ENCODE data around the gene BDKRB2. TPM values are rescaled to one million over a fixed set of nuclear protein-coding genes. Genes with fewer than 3 reads are reported as not detected.

Gene BDKRB2
- polyA plus RNA-seq, 2 of the 4 experiments (the other 2 are of a cell fraction), result 13.9 to 21.6 TPM

DNA sequence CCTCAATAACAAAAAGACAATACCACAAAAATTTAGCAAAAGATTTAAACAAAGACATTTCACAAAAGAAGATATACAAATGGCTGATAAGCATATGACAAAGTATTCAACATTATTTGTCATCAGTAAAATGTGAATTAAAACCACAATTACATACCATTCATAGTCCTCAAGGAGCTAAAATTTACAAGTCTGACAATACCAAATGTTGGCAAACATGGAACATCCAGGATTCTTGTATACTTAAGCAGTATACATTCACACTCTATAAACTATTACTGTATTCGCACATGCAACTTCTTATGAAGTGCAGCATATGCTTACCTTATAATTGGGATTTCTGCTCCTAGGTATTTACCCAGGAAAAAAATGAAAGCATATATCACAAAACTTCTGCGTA is 49.7 kb upstream of the BDKRB2 start:
- 88% methylated on average over 2 of the region's 2 CpGs for whole genome bisulfite sequencing (ENCODE audit: missing lambda C conversion rate)
- Histone ChIP-seq H3K4me2 (no peak overlapping the region), H3K4me3 (no peak overlapping the region), H3K4me1 (peaks cover 10% of the 10 kb centered on the region), H3K9me3 (no peaks in the 10 kb centered on the region), H3K27ac (no peak overlapping the region)
- no peak for ATAC-seq
- peak; percentile 7 for FAIRE-seq
- CTCF ChIA-PET, result no interaction called here
- no peak for DNase-seq (ENCODE audit: low read depth in 1 of 2, low spot score in 1 of 2)
- TF ChIP-seq CHD2 (IDR thresholded peaks at IDR 0.05; ENCODE audit: low read length, partially characterized antibody), result no peak
- TF ChIP-seq ZFP36 (IDR thresholded peaks at IDR 0.05; ENCODE audit: borderline replicate concordance, partially characterized antibody), result peak; percentile 69
- TF ChIP-seq, protein P1, sequence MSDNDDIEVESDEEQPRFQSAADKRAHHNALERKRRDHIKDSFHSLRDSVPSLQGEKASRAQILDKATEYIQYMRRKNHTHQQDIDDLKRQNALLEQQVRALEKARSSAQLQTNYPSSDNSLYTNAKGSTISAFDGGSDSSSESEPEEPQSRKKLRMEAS (IDR thresholded peaks at IDR 0.05), result no peak
- POLR2A ChIA-PET, result no interaction called here

DNA sequence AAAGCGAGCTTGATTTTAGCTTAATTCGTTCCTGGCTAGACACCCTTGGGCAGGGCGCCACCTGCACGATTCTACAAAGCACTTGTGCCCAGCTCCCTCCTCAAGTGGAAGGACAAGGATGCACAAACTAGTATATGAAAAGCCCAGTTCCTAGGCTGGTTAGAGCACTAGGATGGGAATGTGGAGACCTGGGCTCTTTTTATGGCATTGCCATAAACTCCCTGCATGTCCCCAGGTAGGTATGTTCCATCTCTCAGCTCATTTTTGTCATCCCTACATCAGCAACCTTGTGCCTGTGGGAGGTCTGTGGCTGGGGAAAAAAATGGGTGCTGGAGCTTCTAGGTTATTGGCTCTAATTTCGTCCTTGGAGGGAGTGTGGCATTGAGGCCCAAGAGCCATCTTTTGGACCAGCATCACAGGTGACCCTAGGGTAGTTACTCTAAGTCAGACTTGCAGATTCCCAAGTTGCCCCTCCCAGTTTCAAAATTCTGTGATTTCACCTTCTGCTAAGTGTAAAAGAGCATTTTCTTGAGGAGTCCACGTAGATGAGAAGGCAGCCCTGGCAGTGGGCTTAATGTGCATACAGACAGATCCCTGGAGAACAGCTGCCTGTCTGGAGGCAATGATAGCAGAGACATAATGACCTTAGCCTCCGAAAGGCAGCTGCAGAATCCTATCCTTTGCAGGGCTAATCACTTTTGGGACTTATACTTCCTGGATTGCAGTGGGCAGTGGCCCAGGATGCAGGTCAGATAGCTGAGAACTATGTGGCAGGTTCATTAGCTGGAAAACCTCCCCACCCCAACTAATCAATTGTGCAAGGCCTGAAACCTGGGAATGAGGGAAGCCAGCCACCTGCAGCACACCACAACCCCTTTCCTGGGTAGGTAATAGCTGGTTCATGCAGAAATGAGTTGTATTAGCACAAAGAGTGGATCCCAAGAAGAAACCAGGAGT is 47.6 kb upstream of the BDKRB2 start:
- Histone ChIP-seq H3K4me3 (no peak overlapping the region), H3K9me3 (no peaks in the 10 kb centered on the region), H3K27ac (peak overlapping the region in 1 of 2 experiments; percentile 6; a peak in 2 of 6 replicates), H3K4me2 (no peak overlapping the region), H3K4me1 (peaks cover 26% of the 10 kb centered on the region)
- FAIRE-seq (no peak), DNase-seq (ENCODE audit: low read depth in 1 of 2, low spot score in 1 of 2) (no peak), ATAC-seq (no peak)
- ChIA-PET CTCF (interaction anchor here (1.0 to 2.4 kb wide), 6 partner anchors 9 to 21 kb away, joined by 3 to 8 read pairs (median 5); no protein-coding TSS in a partner anchor), POLR2A (no interaction called here)
- 72% methylated on average over 7 of the region's 7 CpGs for WGBS (ENCODE audit: missing lambda C conversion rate)
- TF ChIP-seq CHD2 (IDR thresholded peaks at IDR 0.05; ENCODE audit: low read length, partially characterized antibody) (no peak), ZSCAN20 (CRISPR knock-in tag; IDR thresholded peaks at IDR 0.05) (no peak), CBX2 (IDR thresholded peaks at IDR 0.05; ENCODE audit: borderline replicate concordance, low read depth) (no peak), EHF (CRISPR knock-in tag; IDR thresholded peaks at IDR 0.05) (no peak), HEYL (CRISPR knock-in tag; IDR thresholded peaks at IDR 0.05) (no peak), BHLHE40 (IDR thresholded peaks at IDR 0.05; ENCODE audit: low read depth, low read length) (no peak), NFE2L2 (conservative IDR thresholded peaks at IDR 0.05; ENCODE audit: low read length) (no peak), CHD4 (IDR thresholded peaks at IDR 0.05; ENCODE audit: borderline replicate concordance) (no peak), TP53 (CRISPR knock-in tag; IDR thresholded peaks at IDR 0.05) (no peak), POLR2AphosphoS2 (conservative IDR thresholded peaks at IDR 0.05; ENCODE audit: low read length) (no peak), KDM1A (IDR thresholded peaks at IDR 0.05; ENCODE audit: low read depth) (no peak), ESRRA (IDR thresholded peaks at IDR 0.05; ENCODE audit: borderline replicate concordance, low read length) (no peak), HOXB5 (CRISPR knock-in tag; IDR thresholded peaks at IDR 0.05) (no peak), KDM5A (IDR thresholded peaks at IDR 0.05) (no peak), ZNF302 (CRISPR knock-in tag; IDR thresholded peaks at IDR 0.05) (no peak), RCOR1 (IDR thresholded peaks at IDR 0.05; ENCODE audit: low read depth, low read length) (no peak)
- TF ChIP-seq, protein P2, sequence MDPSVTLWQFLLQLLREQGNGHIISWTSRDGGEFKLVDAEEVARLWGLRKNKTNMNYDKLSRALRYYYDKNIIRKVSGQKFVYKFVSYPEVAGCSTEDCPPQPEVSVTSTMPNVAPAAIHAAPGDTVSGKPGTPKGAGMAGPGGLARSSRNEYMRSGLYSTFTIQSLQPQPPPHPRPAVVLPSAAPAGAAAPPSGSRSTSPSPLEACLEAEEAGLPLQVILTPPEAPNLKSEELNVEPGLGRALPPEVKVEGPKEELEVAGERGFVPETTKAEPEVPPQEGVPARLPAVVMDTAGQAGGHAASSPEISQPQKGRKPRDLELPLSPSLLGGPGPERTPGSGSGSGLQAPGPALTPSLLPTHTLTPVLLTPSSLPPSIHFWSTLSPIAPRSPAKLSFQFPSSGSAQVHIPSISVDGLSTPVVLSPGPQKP (IDR thresholded peaks at IDR 0.05; ENCODE audit: low read depth, low read length), result no peak
- TF ChIP-seq, protein P3, sequence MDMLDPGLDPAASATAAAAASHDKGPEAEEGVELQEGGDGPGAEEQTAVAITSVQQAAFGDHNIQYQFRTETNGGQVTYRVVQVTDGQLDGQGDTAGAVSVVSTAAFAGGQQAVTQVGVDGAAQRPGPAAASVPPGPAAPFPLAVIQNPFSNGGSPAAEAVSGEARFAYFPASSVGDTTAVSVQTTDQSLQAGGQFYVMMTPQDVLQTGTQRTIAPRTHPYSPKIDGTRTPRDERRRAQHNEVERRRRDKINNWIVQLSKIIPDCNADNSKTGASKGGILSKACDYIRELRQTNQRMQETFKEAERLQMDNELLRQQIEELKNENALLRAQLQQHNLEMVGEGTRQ (IDR thresholded peaks at IDR 0.05), result no peak
- TF ChIP-seq, protein P4, sequence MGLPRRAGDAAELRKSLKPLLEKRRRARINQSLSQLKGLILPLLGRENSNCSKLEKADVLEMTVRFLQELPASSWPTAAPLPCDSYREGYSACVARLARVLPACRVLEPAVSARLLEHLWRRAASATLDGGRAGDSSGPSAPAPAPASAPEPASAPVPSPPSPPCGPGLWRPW (IDR thresholded peaks at IDR 0.05), result no peak
- TF ChIP-seq, protein P5, sequence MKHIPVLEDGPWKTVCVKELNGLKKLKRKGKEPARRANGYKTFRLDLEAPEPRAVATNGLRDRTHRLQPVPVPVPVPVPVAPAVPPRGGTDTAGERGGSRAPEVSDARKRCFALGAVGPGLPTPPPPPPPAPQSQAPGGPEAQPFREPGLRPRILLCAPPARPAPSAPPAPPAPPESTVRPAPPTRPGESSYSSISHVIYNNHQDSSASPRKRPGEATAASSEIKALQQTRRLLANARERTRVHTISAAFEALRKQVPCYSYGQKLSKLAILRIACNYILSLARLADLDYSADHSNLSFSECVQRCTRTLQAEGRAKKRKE (CRISPR knock-in tag; IDR thresholded peaks at IDR 0.05; ENCODE audit: low read depth), result no peak
